AG04450 (cell line): ENCODE measurements around the gene FAM107A. TPM values are rescaled to one million over a fixed set of nuclear protein-coding genes. Genes with fewer than 3 reads are reported as not detected.

ENCODE experiments used
- CTCF ChIA-PET: fragments of 300-600, 350-600 bp; formaldehyde crosslinking; extraction: SDS; loops from one replicate; lab custom pipeline; 2022; ENCODE audit warnings: antibody characterized with exemption, inconsistent platforms; lab: Charles Lee
- POLR2A ChIA-PET: fragments of 350-600 bp; formaldehyde crosslinking; extraction: SDS; loops from one replicate; lab custom pipeline; 2021; ENCODE audit warnings: antibody characterized with exemption, inconsistent platforms; lab: Yijun Ruan, JAX
- DNase-seq: peaks from one replicate; pipeline ENCODE4 v3.0.0-alpha.2; 2011; ENCODE audit warnings: low read depth, low spot score
- H3K27ac ChIP-seq: one replicate; pipeline ENCODE4 v1.5.1; 2012; ENCODE audit warnings: low read depth, low read length, control low read depth
- H3K27me3 ChIP-seq: one replicate; pipeline ENCODE4 v1.6.0; 2012; ENCODE audit warnings: low read length; ENCODE audit not compliant: control insufficient read depth, insufficient read depth
- H3K4me3 ChIP-seq: 2 replicates; pipeline ENCODE4 v1.5.1; 2011; ENCODE audit warnings: mild to moderate bottlenecking, low read depth, low read length, control low read depth
- H3K9me3 ChIP-seq: 2 replicates; pipeline ENCODE4 v1.5.1; 2012; ENCODE audit warnings: low read length; ENCODE audit not compliant: control insufficient read depth, insufficient read depth
- polyA plus RNA-seq: library from polyadenylated mRNA; depleted of rRNA; stranded (reverse); fragments of >200 nt; gene quantifications from 2 replicates; pipeline ENCODE4 v1.2.3, GENCODE V29; 2011
- TF ChIP-seq, protein P1 (sequence below): IDR thresholded peaks from 2 replicates; pipeline ENCODE4 v1.5.1; 2011; ENCODE audit warnings: low read depth, low read length, control low read depth, inconsistent platforms

FAM107A gene
- polyA plus RNA-seq, 1 experiment = 0.02 TPM

- no peaks in the 10 kb centered on the region for H3K27me3 ChIP-seq
- TF ChIP-seq, protein P1, sequence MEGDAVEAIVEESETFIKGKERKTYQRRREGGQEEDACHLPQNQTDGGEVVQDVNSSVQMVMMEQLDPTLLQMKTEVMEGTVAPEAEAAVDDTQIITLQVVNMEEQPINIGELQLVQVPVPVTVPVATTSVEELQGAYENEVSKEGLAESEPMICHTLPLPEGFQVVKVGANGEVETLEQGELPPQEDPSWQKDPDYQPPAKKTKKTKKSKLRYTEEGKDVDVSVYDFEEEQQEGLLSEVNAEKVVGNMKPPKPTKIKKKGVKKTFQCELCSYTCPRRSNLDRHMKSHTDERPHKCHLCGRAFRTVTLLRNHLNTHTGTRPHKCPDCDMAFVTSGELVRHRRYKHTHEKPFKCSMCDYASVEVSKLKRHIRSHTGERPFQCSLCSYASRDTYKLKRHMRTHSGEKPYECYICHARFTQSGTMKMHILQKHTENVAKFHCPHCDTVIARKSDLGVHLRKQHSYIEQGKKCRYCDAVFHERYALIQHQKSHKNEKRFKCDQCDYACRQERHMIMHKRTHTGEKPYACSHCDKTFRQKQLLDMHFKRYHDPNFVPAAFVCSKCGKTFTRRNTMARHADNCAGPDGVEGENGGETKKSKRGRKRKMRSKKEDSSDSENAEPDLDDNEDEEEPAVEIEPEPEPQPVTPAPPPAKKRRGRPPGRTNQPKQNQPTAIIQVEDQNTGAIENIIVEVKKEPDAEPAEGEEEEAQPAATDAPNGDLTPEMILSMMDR = no peak
- no peak for DNase-seq
- ChIA-PET POLR2A (no interaction called here), CTCF (interaction anchor here (1.1 to 3.9 kb wide), 8 partner anchors 34 to 228 kb away, joined by 3 to 24 read pairs (median 4); partner anchors contain the start of genes HTD2, KCTD6 and RPP14)
- H3K9me3 ChIP-seq = no peaks in the 10 kb centered on the region
- no peak overlapping the region for H3K27ac ChIP-seq
- no peak overlapping the region for H3K4me3 ChIP-seq
These were observed 42.3 kb downstream of the FAM107A start for GRCh38 chr3:58534592-58535494.

DNA sequence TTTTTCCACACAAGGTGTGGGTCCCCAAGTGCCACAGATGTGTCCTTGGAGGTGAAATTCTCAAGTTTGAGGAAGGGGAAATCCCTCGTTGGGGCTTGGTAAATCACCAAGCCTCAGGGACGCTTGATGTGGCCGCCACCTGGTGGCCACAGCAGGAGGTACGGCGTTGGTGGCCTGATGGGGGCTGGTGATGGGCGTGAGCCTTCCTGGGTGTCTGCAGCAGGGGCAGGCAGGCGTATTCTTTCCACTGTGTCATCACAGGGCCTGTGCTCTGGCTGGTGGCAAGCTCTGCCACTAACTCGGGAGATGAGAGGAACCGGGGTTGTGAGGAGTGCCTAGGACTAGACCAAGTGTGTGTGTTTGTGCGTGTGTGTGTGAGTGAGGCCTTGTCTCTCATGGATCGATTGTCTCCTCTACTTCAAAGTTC lies 44.4 kb downstream of the FAM107A start:
- CTCF ChIA-PET = interaction anchor here (0.6 to 3.9 kb wide), 10 partner anchors 14 to 345 kb away, joined by 3 to 24 read pairs (median 4); partner anchors contain the start of genes HTD2, KCTD6 and RPP14

DNA sequence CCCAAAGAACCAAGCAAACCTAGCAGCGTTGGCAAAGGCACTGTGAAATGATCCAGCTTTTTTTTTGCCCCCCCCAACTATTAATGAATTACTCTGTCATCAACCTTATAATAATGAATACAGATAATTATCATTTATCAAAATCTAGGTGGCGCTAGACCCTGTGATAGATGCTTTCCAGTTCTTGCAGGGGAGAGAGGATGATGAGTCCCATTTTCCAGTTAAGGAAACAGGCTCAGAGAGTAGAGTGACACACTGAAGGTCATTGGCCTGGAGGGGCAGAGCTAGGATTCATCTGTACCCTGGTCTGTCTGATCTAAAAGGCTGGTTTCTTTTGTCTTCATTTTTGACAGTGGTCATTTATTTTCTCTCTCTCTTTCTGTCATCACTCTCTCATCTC lies 45.2 kb downstream of the FAM107A start:
- no peak overlapping the region for H3K4me3 ChIP-seq
- H3K9me3 ChIP-seq = no peaks in the 10 kb centered on the region
- no peak for DNase-seq
- ChIA-PET POLR2A (no interaction called here), CTCF (interaction anchor here (0.9 to 3.9 kb wide), 10 partner anchors 16 to 344 kb away, joined by 3 to 24 read pairs (median 4); partner anchors contain the start of genes HTD2, KCTD6 and RPP14)
- no peaks in the 10 kb centered on the region for H3K27me3 ChIP-seq
- H3K27ac ChIP-seq = no peak overlapping the region
- TF ChIP-seq, protein P1 = no peak

More for the DNA sequence above, 44.4 kb downstream of the FAM107A start:
- H3K9me3 ChIP-seq = no peaks in the 10 kb centered on the region
- POLR2A ChIA-PET = no interaction called here
- no peak overlapping the region for H3K27ac ChIP-seq
- no peaks in the 10 kb centered on the region for H3K27me3 ChIP-seq
- TF ChIP-seq, protein P1 = peak; percentile 93
- no peak overlapping the region for H3K4me3 ChIP-seq
- peak; percentile 16 for DNase-seq

DNA sequence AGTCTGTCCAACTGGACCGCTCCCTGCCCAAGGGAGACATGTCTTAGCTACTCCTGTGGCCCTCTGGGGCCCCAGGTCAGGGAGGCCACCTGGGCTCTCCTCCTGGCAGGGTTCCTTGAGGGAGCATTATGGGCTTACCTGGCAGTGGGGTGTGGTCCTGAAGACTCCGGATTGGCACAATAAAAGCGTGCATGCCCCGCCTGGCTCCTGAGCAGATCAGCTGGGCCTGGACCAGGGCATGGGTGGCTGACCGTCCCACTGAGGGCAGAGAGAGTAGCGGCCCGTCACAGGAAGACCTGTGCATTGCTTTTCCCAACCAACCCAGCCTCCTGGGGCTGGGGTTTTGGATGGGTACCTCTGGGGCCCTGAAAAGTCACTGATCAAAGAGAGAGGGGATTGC lies 45.6 kb downstream of the FAM107A start:
- ChIA-PET POLR2A (no interaction called here), CTCF (interaction anchor here (0.9 to 3.9 kb wide), 8 partner anchors 15 to 343 kb away, joined by 3 to 24 read pairs (median 5); partner anchors contain the start of genes HTD2, KCTD6 and RPP14)
- no peak for DNase-seq
- Histone ChIP-seq H3K27ac (peak overlapping the region; percentile 2), H3K9me3 (no peaks in the 10 kb centered on the region), H3K27me3 (no peaks in the 10 kb centered on the region), H3K4me3 (no peak overlapping the region)
- TF ChIP-seq, protein P1 = no peak
